ENCODE measurements around the gene WFIKKN2.
A peak's percentile ranks its signal among the peaks of the same experiment; 100 is the strongest.

WFIKKN2 gene

DNA sequence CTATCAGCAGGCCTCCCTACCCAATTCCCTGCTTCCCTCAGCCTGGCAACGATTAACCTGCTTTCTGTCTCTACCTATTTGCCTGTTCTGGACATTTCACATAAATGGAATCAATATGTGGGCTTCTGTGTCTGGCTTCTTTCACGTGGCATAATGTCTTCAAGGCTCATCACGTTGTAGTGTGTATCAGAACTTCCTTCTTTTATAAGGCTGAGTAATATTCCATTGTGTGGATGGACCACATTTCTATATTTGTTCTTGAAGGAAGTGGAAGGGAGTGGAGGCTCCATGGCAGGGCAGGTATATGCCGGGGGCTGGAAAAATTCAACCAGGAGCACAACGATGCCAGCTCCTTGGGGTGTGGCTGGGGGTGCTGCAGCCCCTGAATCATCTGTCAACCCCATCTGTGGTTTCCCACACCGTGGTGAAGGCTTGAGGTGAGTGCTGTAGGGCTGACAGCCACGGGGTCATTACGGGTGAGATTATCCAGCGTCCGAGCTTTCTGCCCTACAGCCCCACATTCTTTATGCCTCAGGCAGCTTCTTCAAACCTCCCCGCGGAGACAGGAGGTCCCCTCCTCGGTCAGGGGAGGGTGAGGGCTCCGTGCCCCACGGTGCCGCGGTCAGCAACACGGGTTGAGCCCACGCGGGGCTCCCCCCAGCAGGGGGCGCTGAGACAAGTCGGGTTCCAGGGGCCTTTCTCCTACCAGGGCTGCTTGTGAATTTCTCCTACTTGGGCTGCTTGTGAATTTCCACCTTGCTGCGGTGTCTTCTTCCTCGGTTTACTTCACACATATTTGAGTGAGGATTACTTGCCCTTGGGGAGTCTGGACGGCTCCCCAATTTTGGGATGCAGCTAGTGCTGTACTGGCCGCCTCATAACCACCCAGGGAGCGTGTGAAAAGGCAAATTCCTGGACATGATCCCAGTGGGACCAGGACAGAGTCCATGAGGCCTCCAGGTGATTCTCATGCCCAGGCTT lies 18.3 kb upstream of the WFIKKN2 start:
- Histone ChIP-seq H3K4me3 (peak overlapping the region; percentile 12; the same call in 1 of the 2 replicates), H3K9ac (ENCODE audit: insufficient read length) (no peak overlapping the region), H3K27ac (no peak overlapping the region), H3K36me3 (ENCODE audit: insufficient read depth, low read length) (no peaks in the 10 kb centered on the region), H3K9me3 (ENCODE audit: low read depth, low read length) (no peaks in the 10 kb centered on the region)
- no peak for TF ChIP-seq FOXP2 (optimal IDR thresholded peaks at IDR 0.05; ENCODE audit: control extremely low read depth, extremely low read length, insufficient read depth)
- TF ChIP-seq EZH2 (IDR thresholded peaks at IDR 0.05): no peak
- TF ChIP-seq POLR2AphosphoS5 (IDR thresholded peaks at IDR 0.05; ENCODE audit: borderline replicate concordance, low read depth, low read length): no peak
- no peak for DNase-seq (ENCODE audit: low read depth, low spot score)

DNA sequence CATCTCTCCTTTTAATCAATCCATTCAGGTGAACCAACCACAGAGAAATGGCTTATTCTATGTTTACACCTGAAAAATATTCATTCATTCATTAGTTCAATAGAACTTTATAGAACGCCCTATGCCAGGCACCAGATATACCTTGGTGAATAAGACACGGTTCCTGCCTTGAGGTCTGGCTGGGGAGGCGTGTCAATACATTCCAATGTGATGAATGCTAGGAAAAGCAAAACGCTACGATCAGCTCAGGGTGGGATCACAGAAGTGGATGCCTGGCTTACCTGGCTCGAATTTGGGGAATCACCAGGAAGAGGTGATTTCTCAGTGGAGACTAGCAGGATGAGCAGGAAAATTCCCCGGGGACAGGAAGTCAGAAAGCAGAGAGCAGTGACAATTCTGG lies 17.5 kb upstream of the WFIKKN2 start:
- Histone ChIP-seq H3K9me3 (ENCODE audit: low read depth, low read length) (no peaks in the 10 kb centered on the region), H3K4me3 (no peak overlapping the region), H3K36me3 (ENCODE audit: insufficient read depth, low read length) (no peaks in the 10 kb centered on the region), H3K9ac (ENCODE audit: insufficient read length) (no peak overlapping the region), H3K27ac (no peak overlapping the region)
- TF ChIP-seq EZH2 (IDR thresholded peaks at IDR 0.05): no peak
- TF ChIP-seq FOXP2 (optimal IDR thresholded peaks at IDR 0.05; ENCODE audit: control extremely low read depth, extremely low read length, insufficient read depth): no peak
- no peak for TF ChIP-seq POLR2AphosphoS5 (IDR thresholded peaks at IDR 0.05; ENCODE audit: borderline replicate concordance, low read depth, low read length)
- DNase-seq (ENCODE audit: low read depth, low spot score): no peak

DNA sequence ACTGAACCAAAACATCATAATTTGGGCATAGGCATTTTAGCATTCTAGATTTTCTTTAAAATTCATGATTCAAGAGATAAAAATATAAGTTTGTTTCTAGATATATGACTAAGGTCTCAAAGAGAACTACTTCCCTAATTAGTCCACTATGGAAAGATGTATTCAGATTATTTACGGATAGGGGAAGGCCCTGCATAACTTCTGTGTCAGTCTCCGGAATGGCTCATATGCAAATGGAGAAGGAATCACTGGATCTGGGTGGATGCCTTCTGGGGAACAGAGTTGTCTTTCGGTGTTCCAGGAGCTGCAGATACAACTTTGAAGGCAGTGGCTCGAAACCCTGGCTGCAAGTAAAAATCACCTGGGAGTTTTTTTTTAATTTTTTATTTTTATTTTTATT lies 17.1 kb upstream of the WFIKKN2 start:
- no peak for DNase-seq (ENCODE audit: low read depth, low spot score)
- Histone ChIP-seq H3K4me3 (no peak overlapping the region), H3K9me3 (ENCODE audit: low read depth, low read length) (no peaks in the 10 kb centered on the region), H3K27ac (no peak overlapping the region), H3K36me3 (ENCODE audit: insufficient read depth, low read length) (no peaks in the 10 kb centered on the region), H3K9ac (ENCODE audit: insufficient read length) (no peak overlapping the region)
- TF ChIP-seq POLR2AphosphoS5 (IDR thresholded peaks at IDR 0.05; ENCODE audit: borderline replicate concordance, low read depth, low read length) (no peak), EZH2 (IDR thresholded peaks at IDR 0.05) (no peak), FOXP2 (optimal IDR thresholded peaks at IDR 0.05; ENCODE audit: control extremely low read depth, extremely low read length, insufficient read depth) (no peak)

DNA sequence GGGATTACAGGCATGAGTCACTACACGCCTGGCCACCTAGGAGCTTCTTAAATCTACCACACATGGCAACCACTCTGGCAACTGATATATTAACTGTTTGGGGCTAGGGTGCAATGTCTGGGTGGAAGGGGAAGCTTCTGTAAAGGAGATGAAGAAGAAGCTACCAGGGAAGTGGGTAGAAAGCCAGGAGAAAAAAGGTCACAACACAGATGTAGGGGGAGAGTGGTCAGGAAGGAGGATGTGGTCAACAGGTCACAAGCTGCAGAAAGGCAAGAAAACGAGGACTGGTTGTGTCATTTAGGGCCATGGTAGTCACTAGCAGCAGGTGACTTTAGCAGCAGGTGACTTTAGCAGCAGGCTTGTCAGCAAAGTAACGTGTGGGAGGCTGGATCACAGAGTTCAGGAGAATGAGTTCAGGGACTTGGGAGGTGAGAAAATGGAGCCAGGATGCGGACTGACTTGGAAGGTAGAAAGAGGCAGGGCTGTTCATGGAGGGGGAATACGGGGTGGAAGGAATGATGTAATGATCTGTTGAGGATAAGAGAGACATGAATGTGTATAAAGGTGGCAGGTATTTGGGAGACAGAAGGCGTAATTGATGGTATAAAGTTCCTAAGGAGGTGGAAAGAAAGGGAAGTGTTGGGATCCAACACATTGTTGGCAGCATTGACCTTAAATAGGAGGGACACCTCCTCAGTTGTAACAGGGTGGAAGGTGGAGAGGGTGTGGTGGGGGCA lies 16.3 kb upstream of the WFIKKN2 start:
- H3K9ac ChIP-seq (ENCODE audit: insufficient read length): no peak overlapping the region
- TF ChIP-seq POLR2AphosphoS5 (IDR thresholded peaks at IDR 0.05; ENCODE audit: borderline replicate concordance, low read depth, low read length): no peak
- no peak for TF ChIP-seq EZH2 (IDR thresholded peaks at IDR 0.05)
- TF ChIP-seq FOXP2 (optimal IDR thresholded peaks at IDR 0.05; ENCODE audit: control extremely low read depth, extremely low read length, insufficient read depth): no peak
- no peaks in the 10 kb centered on the region for H3K9me3 ChIP-seq (ENCODE audit: low read depth, low read length)
- no peak overlapping the region for H3K4me3 ChIP-seq
- DNase-seq (ENCODE audit: low read depth, low spot score): no peak
- H3K27ac ChIP-seq: no peak overlapping the region
- no peaks in the 10 kb centered on the region for H3K36me3 ChIP-seq (ENCODE audit: insufficient read depth, low read length)

DNA sequence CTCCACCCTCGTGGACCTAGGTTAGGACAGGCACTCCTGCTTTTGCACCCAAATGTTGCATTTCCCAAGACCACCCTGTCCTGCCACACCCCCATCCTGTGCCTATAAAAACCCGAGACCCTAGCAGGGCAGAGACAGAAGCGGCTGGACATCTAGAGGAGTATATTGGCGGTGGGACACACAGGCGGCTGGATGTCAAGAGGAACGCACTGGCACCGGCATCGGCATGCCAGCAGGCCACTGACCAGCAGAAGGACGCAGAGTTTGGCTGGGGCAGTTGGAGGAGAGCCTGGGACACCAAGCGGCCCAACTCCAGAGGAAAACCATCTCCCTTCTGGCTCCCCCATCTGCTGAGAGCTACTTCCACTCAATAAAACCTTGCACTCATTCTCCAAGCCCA lies 14.7 kb upstream of the WFIKKN2 start:
- Histone ChIP-seq H3K36me3 (ENCODE audit: insufficient read depth, low read length) (no peaks in the 10 kb centered on the region), H3K9ac (ENCODE audit: insufficient read length) (no peak overlapping the region), H3K9me3 (ENCODE audit: low read depth, low read length) (no peaks in the 10 kb centered on the region), H3K4me3 (no peak overlapping the region), H3K27ac (no peak overlapping the region)
- DNase-seq (ENCODE audit: low read depth, low spot score): no peak
- no peak for TF ChIP-seq POLR2AphosphoS5 (IDR thresholded peaks at IDR 0.05; ENCODE audit: borderline replicate concordance, low read depth, low read length)
- TF ChIP-seq EZH2 (IDR thresholded peaks at IDR 0.05): no peak
- no peak for TF ChIP-seq FOXP2 (optimal IDR thresholded peaks at IDR 0.05; ENCODE audit: control extremely low read depth, extremely low read length, insufficient read depth)

DNA sequence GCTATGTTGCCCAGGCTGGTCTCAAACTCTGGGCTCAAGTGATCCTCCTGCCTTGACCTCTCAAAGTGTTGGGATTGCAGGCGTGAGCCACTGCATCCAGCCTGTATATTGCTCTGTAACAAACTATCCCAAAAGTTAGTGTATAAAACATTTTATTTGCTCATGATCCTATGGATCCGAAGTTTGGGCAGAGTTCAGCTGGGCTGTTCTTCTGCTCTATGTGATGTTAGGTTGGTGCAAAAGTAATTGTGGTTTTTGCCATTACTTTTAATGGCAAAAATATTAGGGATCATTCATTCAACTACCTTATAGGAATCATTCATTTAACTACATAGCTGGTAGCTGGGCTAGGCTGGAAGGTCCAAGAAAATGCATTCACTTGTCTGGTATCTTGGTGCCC lies 12.8 kb upstream of the WFIKKN2 start:
- DNase-seq (ENCODE audit: low read depth, low spot score): no peak
- H3K36me3 ChIP-seq (ENCODE audit: insufficient read depth, low read length): no peaks in the 10 kb centered on the region
- H3K4me3 ChIP-seq: no peak overlapping the region
- TF ChIP-seq POLR2AphosphoS5 (IDR thresholded peaks at IDR 0.05; ENCODE audit: borderline replicate concordance, low read depth, low read length) (no peak), EZH2 (IDR thresholded peaks at IDR 0.05) (no peak)
- no peaks in the 10 kb centered on the region for H3K9me3 ChIP-seq (ENCODE audit: low read depth, low read length)
- no peak overlapping the region for H3K27ac ChIP-seq
- H3K9ac ChIP-seq (ENCODE audit: insufficient read length): no peak overlapping the region

DNA sequence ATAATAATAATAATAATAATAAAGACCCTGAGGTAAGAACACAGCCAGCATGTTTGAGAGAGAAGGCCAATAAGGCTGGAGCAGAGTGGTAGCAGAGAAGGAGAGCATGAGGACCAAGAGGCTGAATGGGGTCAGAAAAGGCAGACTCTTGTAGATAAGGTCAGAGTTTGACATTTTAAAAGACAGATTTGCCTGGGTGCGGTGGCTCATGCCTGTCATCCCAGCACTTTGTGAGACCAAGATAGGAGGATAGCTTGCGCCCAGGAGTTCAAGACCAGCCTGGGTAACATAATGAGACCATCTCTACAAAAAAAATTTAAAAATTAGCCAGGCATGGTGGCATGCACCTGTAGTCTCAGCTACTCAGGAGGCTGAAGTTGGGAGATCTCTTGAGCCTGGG lies 11.0 kb upstream of the WFIKKN2 start:
- Histone ChIP-seq H3K27ac (no peak overlapping the region), H3K4me3 (no peak overlapping the region), H3K9me3 (ENCODE audit: low read depth, low read length) (no peaks in the 10 kb centered on the region), H3K9ac (ENCODE audit: insufficient read length) (no peak overlapping the region), H3K36me3 (ENCODE audit: insufficient read depth, low read length) (no peaks in the 10 kb centered on the region)
- no peak for DNase-seq (ENCODE audit: low read depth, low spot score)
- no peak for TF ChIP-seq FOXP2 (optimal IDR thresholded peaks at IDR 0.05; ENCODE audit: control extremely low read depth, extremely low read length, insufficient read depth)
- TF ChIP-seq EZH2 (IDR thresholded peaks at IDR 0.05): no peak
- TF ChIP-seq POLR2AphosphoS5 (IDR thresholded peaks at IDR 0.05; ENCODE audit: borderline replicate concordance, low read depth, low read length): no peak

DNA sequence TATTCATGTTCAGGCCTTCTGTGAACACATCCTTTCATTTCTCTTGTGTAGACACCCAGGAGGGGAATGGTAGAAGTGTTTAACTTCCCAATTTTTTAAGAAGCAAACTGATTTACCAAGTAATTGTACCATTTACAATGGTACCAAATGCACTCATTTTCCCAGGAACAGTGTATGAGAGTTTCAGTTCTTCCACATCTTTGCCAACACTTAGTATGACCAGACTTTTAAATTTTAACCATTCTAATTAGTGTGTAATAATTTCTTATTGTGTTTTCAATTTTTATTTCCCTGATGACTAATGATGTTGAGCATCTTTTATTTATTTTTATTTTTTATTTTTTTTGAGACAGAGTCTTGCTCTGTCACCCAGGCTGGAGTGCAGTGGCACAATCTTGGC lies 10.2 kb upstream of the WFIKKN2 start:
- Histone ChIP-seq H3K27ac (no peak overlapping the region), H3K36me3 (ENCODE audit: insufficient read depth, low read length) (no peaks in the 10 kb centered on the region), H3K4me3 (no peak overlapping the region), H3K9me3 (ENCODE audit: low read depth, low read length) (no peaks in the 10 kb centered on the region), H3K9ac (ENCODE audit: insufficient read length) (no peak overlapping the region)
- no peak for TF ChIP-seq EZH2 (IDR thresholded peaks at IDR 0.05)
- no peak for DNase-seq (ENCODE audit: low read depth, low spot score)

Data from SK-N-MC (cell line).